Cardiac fibroblast (primary cell): ENCODE results near the gene BRAT1.

ENCODE experiments used
- DNase-seq, 2 donors: peaks; one replicate each; pipeline versions ENCODE4 v3.0.0 to v3.0.0-alpha.2; 2010; ENCODE audit warnings: low read depth in 2 of 2
- H3K4me3 ChIP-seq, 2 donors: replicated peaks in 1 of 2; 1 replicate in 1 of 2; 2 replicates in 1 of 2; pipeline ENCODE4 v1.5.1; 2011; ENCODE audit warnings: low read depth in 2 of 2, low read length in 2 of 2, mild to moderate bottlenecking in 2 of 2, moderate library complexity in 1 of 2
- TF ChIP-seq, protein P1 (sequence below): IDR thresholded peaks from one replicate; pipeline ENCODE4 v1.5.1; 2011; ENCODE audit warnings: low read depth, mild to moderate bottlenecking, low read length, inconsistent platforms

BRAT1 gene

DNA sequence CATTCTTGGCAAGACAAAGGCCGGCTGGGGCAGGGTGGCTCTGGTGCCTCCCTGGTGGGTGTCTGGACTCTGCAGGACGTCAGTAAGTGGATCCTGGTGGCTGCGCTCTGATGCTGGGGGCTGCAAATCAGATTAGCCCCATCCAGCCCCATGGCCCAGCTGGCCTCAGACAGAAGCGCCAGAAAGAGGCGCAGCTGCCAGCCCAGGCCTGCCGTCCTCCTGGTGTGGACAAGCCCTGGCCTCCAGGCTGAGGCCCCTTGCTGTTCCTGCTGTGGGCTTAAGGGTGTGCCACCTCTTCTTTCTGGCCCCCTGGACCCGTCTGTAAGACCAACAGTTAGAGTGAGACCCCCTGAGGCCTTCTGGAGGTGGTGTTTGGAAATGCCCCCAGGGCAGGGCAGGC, 41.6 kb downstream of the BRAT1 start:
- no peak overlapping the region for H3K4me3 ChIP-seq
- TF ChIP-seq, protein P1, sequence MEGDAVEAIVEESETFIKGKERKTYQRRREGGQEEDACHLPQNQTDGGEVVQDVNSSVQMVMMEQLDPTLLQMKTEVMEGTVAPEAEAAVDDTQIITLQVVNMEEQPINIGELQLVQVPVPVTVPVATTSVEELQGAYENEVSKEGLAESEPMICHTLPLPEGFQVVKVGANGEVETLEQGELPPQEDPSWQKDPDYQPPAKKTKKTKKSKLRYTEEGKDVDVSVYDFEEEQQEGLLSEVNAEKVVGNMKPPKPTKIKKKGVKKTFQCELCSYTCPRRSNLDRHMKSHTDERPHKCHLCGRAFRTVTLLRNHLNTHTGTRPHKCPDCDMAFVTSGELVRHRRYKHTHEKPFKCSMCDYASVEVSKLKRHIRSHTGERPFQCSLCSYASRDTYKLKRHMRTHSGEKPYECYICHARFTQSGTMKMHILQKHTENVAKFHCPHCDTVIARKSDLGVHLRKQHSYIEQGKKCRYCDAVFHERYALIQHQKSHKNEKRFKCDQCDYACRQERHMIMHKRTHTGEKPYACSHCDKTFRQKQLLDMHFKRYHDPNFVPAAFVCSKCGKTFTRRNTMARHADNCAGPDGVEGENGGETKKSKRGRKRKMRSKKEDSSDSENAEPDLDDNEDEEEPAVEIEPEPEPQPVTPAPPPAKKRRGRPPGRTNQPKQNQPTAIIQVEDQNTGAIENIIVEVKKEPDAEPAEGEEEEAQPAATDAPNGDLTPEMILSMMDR: no peak
- no peak for DNase-seq

GRCh38 chr7:2512713-2513112, 42.6 kb downstream of the BRAT1 start:
- no peak for DNase-seq
- no peak overlapping the region for H3K4me3 ChIP-seq
- TF ChIP-seq, protein P1: no peak

- no peak overlapping the region for H3K4me3 ChIP-seq
- TF ChIP-seq, protein P1: no peak
- DNase-seq: no peak
These were observed 43.1 kb downstream of the BRAT1 start for GRCh38 chr7:2512179-2512661.

DNA sequence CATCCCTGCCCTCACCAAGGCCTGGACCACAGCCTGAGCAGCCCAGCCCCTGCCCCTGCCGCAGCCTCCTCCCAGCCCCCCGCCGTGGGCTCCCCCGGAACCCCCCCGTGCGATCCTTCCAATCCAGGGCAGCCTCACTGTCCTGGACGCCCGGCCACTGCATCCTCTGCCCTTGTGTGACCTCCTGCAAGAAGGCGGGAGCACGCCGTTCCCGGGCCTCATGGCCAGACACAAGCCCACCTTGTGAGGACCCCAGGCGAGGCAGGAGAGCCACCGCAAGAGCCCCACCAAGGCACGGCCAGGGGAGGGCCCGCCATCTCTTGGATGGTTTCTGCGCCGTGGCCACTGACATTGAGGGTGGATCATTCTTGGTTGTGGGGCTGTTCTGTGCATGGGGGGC, 43.6 kb downstream of the BRAT1 start:
- no peak overlapping the region for H3K4me3 ChIP-seq
- no peak for DNase-seq

GRCh38 chr7:2510909-2511768, 44.2 kb downstream of the BRAT1 start:
- H3K4me3 ChIP-seq: no peak overlapping the region
- TF ChIP-seq, protein P1: no peak
- DNase-seq: no peak

More for the DNA sequence above, 43.6 kb downstream of the BRAT1 start:
- TF ChIP-seq, protein P1: no peak

DNA sequence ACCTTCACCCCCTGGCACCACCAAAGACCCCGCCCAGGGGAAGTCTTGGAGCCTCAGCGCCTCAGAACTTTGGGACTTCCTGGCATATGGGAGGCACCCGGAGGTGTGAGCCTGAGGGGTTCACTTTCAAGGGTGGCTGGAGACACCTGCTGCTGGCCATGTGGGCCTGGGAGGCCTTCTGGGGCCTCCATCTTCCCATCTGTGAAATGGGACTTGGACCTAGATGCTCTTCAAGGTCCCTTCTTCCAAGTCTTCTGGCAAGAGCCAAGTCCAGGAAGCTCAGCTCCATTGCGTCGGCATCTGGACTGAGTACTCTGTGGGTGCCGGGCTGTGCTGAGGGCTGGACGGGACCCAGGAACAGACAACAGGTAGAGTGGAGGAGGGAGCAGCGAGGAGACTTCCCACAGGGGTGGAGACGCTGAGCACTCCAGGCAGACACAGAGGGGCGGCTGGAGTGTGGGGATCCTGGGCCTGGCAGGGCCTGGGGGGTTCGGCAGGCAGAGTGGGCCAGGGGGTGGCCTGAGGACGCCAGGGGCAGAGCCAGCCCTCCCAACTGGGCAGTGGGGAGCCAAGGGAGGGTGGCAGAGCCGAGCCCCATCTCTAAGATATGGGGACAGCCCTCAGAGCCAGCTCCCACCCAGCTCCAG, 45.1 kb downstream of the BRAT1 start:
- H3K4me3 ChIP-seq: no peak overlapping the region
- DNase-seq: no peak
- TF ChIP-seq, protein P1: no peak
